Ishikawa (cell line): ENCODE data around the gene ZNF649.

Experiments
- CREB1 ChIP-seq: IDR thresholded peaks from 2 replicates; pipeline ENCODE4 v1.6.1; 2012; ENCODE audit warnings: low read depth
- EP300 ChIP-seq: IDR thresholded peaks from 2 replicates; pipeline ENCODE4 v1.6.1; 2012; ENCODE audit warnings: borderline replicate concordance
- FOXM1 ChIP-seq: IDR thresholded peaks from 2 replicates; pipeline ENCODE4 v1.6.1; 2012; ENCODE audit warnings: low read depth, borderline replicate concordance
- NFIC ChIP-seq: IDR thresholded peaks from 2 replicates; pipeline ENCODE4 v1.6.1; 2012
- RAD21 ChIP-seq: IDR thresholded peaks from 2 replicates; pipeline ENCODE4 v1.6.1; 2012; ENCODE audit warnings: low read depth
- TCF12 ChIP-seq: IDR thresholded peaks from 2 replicates; pipeline ENCODE4 v1.6.1; 2012; ENCODE audit warnings: low read depth
- YY1 ChIP-seq: IDR thresholded peaks from 2 replicates; pipeline ENCODE4 v1.6.1; 2012; ENCODE audit warnings: low read depth
- TF ChIP-seq, protein P1 (sequence below): IDR thresholded peaks from 2 replicates; pipeline ENCODE4 v1.6.1; 2012; ENCODE audit warnings: low read depth, mild to moderate bottlenecking
- TF ChIP-seq, protein P2 (sequence below): IDR thresholded peaks from 2 replicates; pipeline ENCODE4 v1.6.1; 2012
- TF ChIP-seq, protein P3 (sequence below): IDR thresholded peaks from 2 replicates; pipeline ENCODE4 v1.6.1; 2012

DNA sequence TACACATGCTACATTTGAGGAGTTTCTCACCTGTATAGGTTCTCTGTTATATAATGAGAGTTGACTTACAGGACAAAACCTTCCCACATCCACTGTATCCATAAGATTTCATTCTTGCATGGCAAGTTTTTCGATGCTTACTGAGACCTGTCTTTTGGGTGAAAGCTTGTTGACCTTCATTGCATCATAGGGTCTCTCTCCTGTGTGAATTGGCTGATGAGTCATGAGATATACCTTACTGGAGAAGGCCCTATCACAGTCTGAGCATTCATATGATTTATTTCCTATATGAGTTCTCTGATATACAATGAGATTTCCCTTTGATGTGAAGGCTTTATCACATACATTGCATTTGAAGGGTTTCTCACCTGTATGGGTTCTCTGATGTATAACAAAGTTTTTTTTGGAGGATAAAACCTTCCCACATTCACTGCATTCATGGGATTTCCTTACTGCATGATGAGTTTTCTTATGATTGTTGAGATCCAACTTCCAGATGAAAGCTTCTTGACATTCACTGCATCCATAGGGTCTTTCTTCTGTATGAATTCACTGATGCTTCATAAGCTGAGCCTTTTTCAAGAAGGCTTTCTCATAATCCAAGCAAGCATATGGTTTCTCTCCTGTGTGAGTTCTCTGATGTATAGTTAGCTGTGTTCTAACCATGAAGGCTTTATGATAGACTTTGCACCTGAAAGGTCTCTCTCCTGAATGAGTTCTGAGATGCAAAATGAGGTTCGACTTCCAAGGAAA lies 42.8 kb downstream of the ZNF649 start:
- TF ChIP-seq EP300 (no peak), NFIC (no peak), YY1 (no peak), FOXM1 (no peak), TCF12 (no peak), RAD21 (no peak), CREB1 (no peak)
- TF ChIP-seq, protein P1, sequence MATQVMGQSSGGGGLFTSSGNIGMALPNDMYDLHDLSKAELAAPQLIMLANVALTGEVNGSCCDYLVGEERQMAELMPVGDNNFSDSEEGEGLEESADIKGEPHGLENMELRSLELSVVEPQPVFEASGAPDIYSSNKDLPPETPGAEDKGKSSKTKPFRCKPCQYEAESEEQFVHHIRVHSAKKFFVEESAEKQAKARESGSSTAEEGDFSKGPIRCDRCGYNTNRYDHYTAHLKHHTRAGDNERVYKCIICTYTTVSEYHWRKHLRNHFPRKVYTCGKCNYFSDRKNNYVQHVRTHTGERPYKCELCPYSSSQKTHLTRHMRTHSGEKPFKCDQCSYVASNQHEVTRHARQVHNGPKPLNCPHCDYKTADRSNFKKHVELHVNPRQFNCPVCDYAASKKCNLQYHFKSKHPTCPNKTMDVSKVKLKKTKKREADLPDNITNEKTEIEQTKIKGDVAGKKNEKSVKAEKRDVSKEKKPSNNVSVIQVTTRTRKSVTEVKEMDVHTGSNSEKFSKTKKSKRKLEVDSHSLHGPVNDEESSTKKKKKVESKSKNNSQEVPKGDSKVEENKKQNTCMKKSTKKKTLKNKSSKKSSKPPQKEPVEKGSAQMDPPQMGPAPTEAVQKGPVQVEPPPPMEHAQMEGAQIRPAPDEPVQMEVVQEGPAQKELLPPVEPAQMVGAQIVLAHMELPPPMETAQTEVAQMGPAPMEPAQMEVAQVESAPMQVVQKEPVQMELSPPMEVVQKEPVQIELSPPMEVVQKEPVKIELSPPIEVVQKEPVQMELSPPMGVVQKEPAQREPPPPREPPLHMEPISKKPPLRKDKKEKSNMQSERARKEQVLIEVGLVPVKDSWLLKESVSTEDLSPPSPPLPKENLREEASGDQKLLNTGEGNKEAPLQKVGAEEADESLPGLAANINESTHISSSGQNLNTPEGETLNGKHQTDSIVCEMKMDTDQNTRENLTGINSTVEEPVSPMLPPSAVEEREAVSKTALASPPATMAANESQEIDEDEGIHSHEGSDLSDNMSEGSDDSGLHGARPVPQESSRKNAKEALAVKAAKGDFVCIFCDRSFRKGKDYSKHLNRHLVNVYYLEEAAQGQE, result no peak
- TF ChIP-seq, protein P2, sequence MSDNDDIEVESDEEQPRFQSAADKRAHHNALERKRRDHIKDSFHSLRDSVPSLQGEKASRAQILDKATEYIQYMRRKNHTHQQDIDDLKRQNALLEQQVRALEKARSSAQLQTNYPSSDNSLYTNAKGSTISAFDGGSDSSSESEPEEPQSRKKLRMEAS, result no peak
- TF ChIP-seq, protein P3, sequence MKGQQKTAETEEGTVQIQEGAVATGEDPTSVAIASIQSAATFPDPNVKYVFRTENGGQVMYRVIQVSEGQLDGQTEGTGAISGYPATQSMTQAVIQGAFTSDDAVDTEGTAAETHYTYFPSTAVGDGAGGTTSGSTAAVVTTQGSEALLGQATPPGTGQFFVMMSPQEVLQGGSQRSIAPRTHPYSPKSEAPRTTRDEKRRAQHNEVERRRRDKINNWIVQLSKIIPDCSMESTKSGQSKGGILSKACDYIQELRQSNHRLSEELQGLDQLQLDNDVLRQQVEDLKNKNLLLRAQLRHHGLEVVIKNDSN, result no peak
